Lower lobe of right lung (tissue), 2 donors: ENCODE results near the gene ASCL4. TPM values are rescaled to one million over a fixed set of nuclear protein-coding genes. Genes with fewer than 3 reads are reported as not detected.
A peak's percentile ranks its signal among the peaks of the same experiment; 100 is the strongest.
"Not testable (repeated sequence)": the region's sequence is repeated elsewhere in the genome, so short reads cannot be mapped to it uniquely, and the experiment has no call there.

ENCODE experiments used
- ATAC-seq, 2 donors: fragments of 200-7000 bp; cut with Tn5 transposase; one replicate each; pipeline ENCODE4 v1.9.1; 2020 to 2022; ENCODE audit warnings: mild to moderate bottlenecking in 2 of 2, moderate library complexity in 2 of 2
- DNase-seq: peaks from one replicate; pipeline ENCODE4 v3.0.0-alpha.2; 2020
- H3K27ac ChIP-seq: fragments of 200-600 bp; one replicate; pipeline ENCODE4 v1.8.0; 2022
- H3K27me3 ChIP-seq: fragments of 200-600 bp; one replicate; pipeline ENCODE4 v1.8.0; 2022; ENCODE audit warnings: low read depth
- H3K36me3 ChIP-seq: fragments of 200-600 bp; one replicate; pipeline ENCODE4 v1.8.0; 2022; ENCODE audit warnings: mild to moderate bottlenecking
- H3K4me1 ChIP-seq: fragments of 200-600 bp; one replicate; pipeline ENCODE4 v1.8.0; 2022
- H3K4me3 ChIP-seq: fragments of 200-600 bp; one replicate; pipeline ENCODE4 v1.8.0; 2022; ENCODE audit warnings: mild to moderate bottlenecking
- H3K9me3 ChIP-seq: fragments of 200-600 bp; one replicate; pipeline ENCODE4 v1.8.0; 2022
- CTCF ChIP-seq: fragments of 200-600 bp; IDR thresholded peaks from one replicate; pipeline ENCODE4 v1.8.0; 2022; ENCODE audit warnings: antibody characterized with exemption, mild to moderate bottlenecking
- intact Hi-C: fragments of 100-400 bp; cut with DNase I; formaldehyde crosslinking; loops from one replicate; pipeline ENCODE4 v1.11.0; 2022
- long read RNA-seq: library from polyadenylated mRNA; unstranded; transcript quantifications from one replicate; pipeline ENCODE4 v2.0.0, GENCODE V29; 2021
- total RNA-seq: library from RNA; stranded (reverse); fragmentation: NEBNext Ultra II Directional; extraction: Animal tissue kit (Norgen Biotek cat#: 25700); gene quantifications from one replicate; pipeline ENCODE4 v1.2.1, GENCODE V29; 2021
- donor health status: DM: no; HTN: yes; CAD: no; lungs with severe emphysema.

ASCL4 gene
- total RNA-seq: not detected
- long read RNA-seq: 0 reads

- intact Hi-C loops: no loop called here
- DNase-seq (no peak), ATAC-seq (no peak)
- Histone ChIP-seq H3K27ac (no peak within 1 kb of the TSS), H3K4me1 (peaks cover 6% of the 10 kb centered on the region), H3K27me3 (peaks cover 57% of the 10 kb centered on the region), H3K36me3 (no peaks in the 10 kb centered on the region), H3K9me3 (no peaks in the 10 kb centered on the region), H3K4me3 (peak within 1 kb of the TSS; percentile 31)
- no peak for TF ChIP-seq CTCF
Measured at GRCh38 chr12:107774349-107775029, at the start of gene ASCL4. Gene ASCL4, plus strand, starts transcription at chr12:107774704. Its CDS starts 515 bp downstream, at chr12:107775219.

GRCh38 chr12:107727327-107727726 lies 47.2 kb upstream of the ASCL4 start:
- DNase-seq, H3K27ac ChIP-seq, H3K36me3 ChIP-seq, ATAC-seq, intact Hi-C loops, H3K27me3 ChIP-seq, H3K9me3 ChIP-seq, H3K4me1 ChIP-seq, H3K4me3 ChIP-seq: not testable (repeated sequence)

- H3K4me1 ChIP-seq, ATAC-seq, H3K4me3 ChIP-seq, H3K9me3 ChIP-seq, intact Hi-C loops, DNase-seq, H3K27ac ChIP-seq, H3K36me3 ChIP-seq, H3K27me3 ChIP-seq: not testable (repeated sequence)
Measured at GRCh38 chr12:107727742-107728141, 46.8 kb upstream of the ASCL4 start.

GRCh38 chr12:107730618-107731341 lies 43.7 kb upstream of the ASCL4 start:
- H3K27ac ChIP-seq: no peak overlapping the region
- peaks cover 37% of the 10 kb centered on the region for H3K36me3 ChIP-seq
- DNase-seq (no peak), ATAC-seq (no peak)
- intact Hi-C loops: no loop called here
- no peaks in the 10 kb centered on the region for H3K9me3 ChIP-seq
- no peak for TF ChIP-seq CTCF
- no peak overlapping the region for H3K4me3 ChIP-seq
- no peaks in the 10 kb centered on the region for H3K27me3 ChIP-seq
- H3K4me1 ChIP-seq: no peaks in the 10 kb centered on the region

- Histone ChIP-seq H3K4me1 (no peaks in the 10 kb centered on the region), H3K27me3 (no peaks in the 10 kb centered on the region), H3K4me3 (no peak overlapping the region), H3K9me3 (no peaks in the 10 kb centered on the region), H3K27ac (no peak overlapping the region), H3K36me3 (peaks cover 43% of the 10 kb centered on the region)
- ATAC-seq (no peak), DNase-seq (no peak)
- no peak for TF ChIP-seq CTCF
- intact Hi-C loops: no loop called here
Measured at GRCh38 chr12:107731366-107731765, 43.1 kb upstream of the ASCL4 start.

- peaks cover 53% of the 10 kb centered on the region for H3K36me3 ChIP-seq
- H3K27me3 ChIP-seq: no peaks in the 10 kb centered on the region
- H3K9me3 ChIP-seq: no peaks in the 10 kb centered on the region
- H3K4me1 ChIP-seq: no peaks in the 10 kb centered on the region
- H3K4me3 ChIP-seq: no peak overlapping the region
- ATAC-seq (no peak), DNase-seq (no peak)
- intact Hi-C loops: no loop called here
- no peak overlapping the region for H3K27ac ChIP-seq
- no peak for TF ChIP-seq CTCF
Measured at GRCh38 chr12:107732365-107732764, 42.1 kb upstream of the ASCL4 start.
